Fibroblast of mammary gland (primary cell): Measurements from ENCODE around the gene PAPOLG.
"Not testable (repeated sequence)": the region's sequence is repeated elsewhere in the genome, so short reads cannot be mapped to it uniquely, and the experiment has no call there.

ENCODE experiments used
- DNase-seq: peaks from one replicate; pipeline ENCODE4 v3.0.0-alpha.2; 2010; ENCODE audit warnings: low read depth
- H3K4me3 ChIP-seq: 2 replicates; pipeline ENCODE4 v1.5.1; 2011; ENCODE audit warnings: low read depth, mild to moderate bottlenecking, low read length, moderate library complexity; ENCODE audit not compliant: control insufficient read depth
- TF ChIP-seq, protein P1 (sequence below): conservative IDR thresholded peaks from 2 replicates; pipeline ENCODE4 v1.5.1; 2011; ENCODE audit warnings: low read depth, low read length, inconsistent platforms; ENCODE audit not compliant: control insufficient read depth, insufficient read depth

The PAPOLG gene

GRCh38 chr2:60806988-60807681 is 51.1 kb downstream of the PAPOLG start:
- TF ChIP-seq, protein P1, sequence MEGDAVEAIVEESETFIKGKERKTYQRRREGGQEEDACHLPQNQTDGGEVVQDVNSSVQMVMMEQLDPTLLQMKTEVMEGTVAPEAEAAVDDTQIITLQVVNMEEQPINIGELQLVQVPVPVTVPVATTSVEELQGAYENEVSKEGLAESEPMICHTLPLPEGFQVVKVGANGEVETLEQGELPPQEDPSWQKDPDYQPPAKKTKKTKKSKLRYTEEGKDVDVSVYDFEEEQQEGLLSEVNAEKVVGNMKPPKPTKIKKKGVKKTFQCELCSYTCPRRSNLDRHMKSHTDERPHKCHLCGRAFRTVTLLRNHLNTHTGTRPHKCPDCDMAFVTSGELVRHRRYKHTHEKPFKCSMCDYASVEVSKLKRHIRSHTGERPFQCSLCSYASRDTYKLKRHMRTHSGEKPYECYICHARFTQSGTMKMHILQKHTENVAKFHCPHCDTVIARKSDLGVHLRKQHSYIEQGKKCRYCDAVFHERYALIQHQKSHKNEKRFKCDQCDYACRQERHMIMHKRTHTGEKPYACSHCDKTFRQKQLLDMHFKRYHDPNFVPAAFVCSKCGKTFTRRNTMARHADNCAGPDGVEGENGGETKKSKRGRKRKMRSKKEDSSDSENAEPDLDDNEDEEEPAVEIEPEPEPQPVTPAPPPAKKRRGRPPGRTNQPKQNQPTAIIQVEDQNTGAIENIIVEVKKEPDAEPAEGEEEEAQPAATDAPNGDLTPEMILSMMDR = no peak
- peak; percentile 84 for DNase-seq
- no peak overlapping the region for H3K4me3 ChIP-seq

DNA sequence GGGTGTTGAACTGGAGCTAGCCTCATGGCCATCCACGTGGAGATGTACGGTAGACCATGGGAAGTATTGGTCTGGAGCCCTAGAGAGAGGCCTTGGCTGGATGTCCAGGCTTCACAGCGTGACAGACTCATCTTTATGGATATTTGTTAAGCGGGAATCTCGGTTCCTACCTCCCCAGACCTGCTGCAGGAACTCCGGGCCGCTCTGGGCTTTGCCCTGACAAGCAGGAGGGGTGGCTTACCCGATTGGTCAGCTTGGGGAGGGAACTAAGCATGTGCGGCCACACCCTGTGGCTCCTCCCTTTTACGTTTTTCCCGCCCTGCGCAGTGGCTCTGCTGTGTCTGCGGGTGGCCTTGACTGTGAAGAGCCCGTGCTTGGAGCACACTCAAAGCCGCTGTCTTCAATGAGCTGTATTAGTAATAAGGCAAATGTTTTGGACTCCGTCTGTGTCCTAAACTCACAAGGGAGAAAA is 52.3 kb downstream of the PAPOLG start:
- DNase-seq = peak; percentile 38
- no peak overlapping the region for H3K4me3 ChIP-seq
- TF ChIP-seq, protein P1 = no peak

- TF ChIP-seq, protein P1 = no peak
- no peak overlapping the region for H3K4me3 ChIP-seq
- DNase-seq = no peak
Measured at GRCh38 chr2:60811491-60812375, 55.7 kb downstream of the PAPOLG start.

- DNase-seq, H3K4me3 ChIP-seq: not testable (repeated sequence)
Measured at GRCh38 chr2:60817191-60817590, 61.1 kb downstream of the PAPOLG start.

DNA sequence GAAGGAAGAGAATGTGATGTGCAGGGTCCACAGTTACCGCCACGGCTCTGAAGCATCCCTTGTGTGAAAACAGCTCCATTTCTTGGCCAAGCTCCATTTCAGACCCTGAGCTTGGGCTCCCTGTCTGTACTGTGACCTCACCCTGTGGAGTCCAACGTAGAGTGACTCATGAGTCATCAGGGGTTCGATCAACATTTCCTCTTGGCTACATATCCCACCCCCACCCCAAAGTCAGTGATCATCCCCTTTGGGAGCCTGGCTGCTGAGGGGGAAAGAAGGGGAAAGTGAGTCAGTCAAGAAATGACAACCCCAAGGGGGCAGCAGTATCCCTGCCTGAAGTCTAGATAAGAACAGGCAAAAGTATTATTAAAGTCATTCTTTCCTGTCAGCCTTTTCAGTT is 62.2 kb downstream of the PAPOLG start:
- H3K4me3 ChIP-seq = no peak overlapping the region
- peak; percentile 25 for DNase-seq
- TF ChIP-seq, protein P1 = peak; percentile 28

- TF ChIP-seq, protein P1 = no peak
- no peak for DNase-seq
- no peak overlapping the region for H3K4me3 ChIP-seq
Measured at GRCh38 chr2:60819155-60819862, 63.2 kb downstream of the PAPOLG start.
